HG02763 (cell line): ENCODE results near the gene FRYL.

Experiments used
- ATAC-seq: cut with Tn5 transposase; IDR thresholded peaks from one replicate; pipeline ENCODE4 v1.9.1; 2021; ENCODE audit warnings: mild to moderate bottlenecking, moderate library complexity; ENCODE audit not compliant: unreplicated experiment

The FRYL gene

GRCh38 chr4:48570646-48571220 lies 209.3 kb downstream of the FRYL start:
- ATAC-seq = no peak

GRCh38 chr4:48566034-48566384 lies 214.1 kb downstream of the FRYL start:
- ATAC-seq = no peak

- ATAC-seq = no peak
Measured at GRCh38 chr4:48565362-48566033, 214.6 kb downstream of the FRYL start.

- no peak for ATAC-seq
Measured at GRCh38 chr4:48564151-48564550, 215.9 kb downstream of the FRYL start.

- ATAC-seq = no peak
Measured at GRCh38 chr4:48558819-48559218, 221.3 kb downstream of the FRYL start.

- ATAC-seq = no peak
Measured at GRCh38 chr4:48558026-48558425, 222.1 kb downstream of the FRYL start.

GRCh38 chr4:48557478-48557877 lies 222.6 kb downstream of the FRYL start:
- no peak for ATAC-seq

GRCh38 chr4:48556268-48556667 lies 223.8 kb downstream of the FRYL start:
- ATAC-seq = no peak

GRCh38 chr4:48554606-48555005 lies 225.5 kb downstream of the FRYL start:
- ATAC-seq = no peak

- ATAC-seq = no peak
Measured at GRCh38 chr4:48553720-48554119, 226.4 kb downstream of the FRYL start.

- no peak for ATAC-seq
Measured at GRCh38 chr4:48546336-48546735, 233.7 kb downstream of the FRYL start.

- no peak for ATAC-seq
Measured at GRCh38 chr4:48543796-48544195, 236.3 kb downstream of the FRYL start.

- ATAC-seq = no peak
Measured at GRCh38 chr4:48542888-48543287, 237.2 kb downstream of the FRYL start.

GRCh38 chr4:48539597-48539996 lies 240.5 kb downstream of the FRYL start:
- ATAC-seq = no peak

GRCh38 chr4:48538358-48538757 lies 241.7 kb downstream of the FRYL start:
- ATAC-seq = no peak

GRCh38 chr4:48526406-48526805 lies 253.7 kb downstream of the FRYL start:
- no peak for ATAC-seq

GRCh38 chr4:48518143-48518542 lies 261.9 kb downstream of the FRYL start:
- ATAC-seq = no peak

- no peak for ATAC-seq
Measured at GRCh38 chr4:48509543-48509942, 270.5 kb downstream of the FRYL start.

GRCh38 chr4:48506716-48507115 lies 273.4 kb downstream of the FRYL start:
- ATAC-seq = no peak

- ATAC-seq = no peak
Measured at GRCh38 chr4:48504352-48504751, 275.7 kb downstream of the FRYL start.

GRCh38 chr4:48504026-48504330 lies 276.1 kb downstream of the FRYL start:
- ATAC-seq = no peak

GRCh38 chr4:48503233-48504025 lies 276.6 kb downstream of the FRYL start:
- no peak for ATAC-seq
